SHP77 (cell line): ENCODE results near the gene IQCK.
A peak's percentile ranks its signal among the peaks of the same experiment; 100 is the strongest.

Source experiments
- DNase-seq, 2 experiments: peaks; one replicate each; lab custom pipeline; 2025; lab: John Stamatoyannopoulos, UW

IQCK gene

GRCh38 chr16:19717314-19717713, 757 bp upstream of the IQCK start:
- DNase-seq: no peak

GRCh38 chr16:19718624-19718965, 524 bp downstream of the IQCK start:
- DNase-seq: peak in 1 of 2 experiments; percentile 32

- DNase-seq: no peak
Measured at GRCh38 chr16:19722269-19722952, 4.3 kb downstream of the IQCK start.

- DNase-seq: no peak
Measured at GRCh38 chr16:19722981-19723380, 4.9 kb downstream of the IQCK start.

- no peak for DNase-seq
Measured at GRCh38 chr16:19728636-19728965, 10.5 kb downstream of the IQCK start.

GRCh38 chr16:19733551-19733950, 15.5 kb downstream of the IQCK start:
- DNase-seq: no peak

GRCh38 chr16:19735074-19735867, 17.2 kb downstream of the IQCK start:
- DNase-seq: no peak

- DNase-seq: no peak
Measured at GRCh38 chr16:19737306-19738038, 19.4 kb downstream of the IQCK start.

GRCh38 chr16:19741354-19741753, 23.3 kb downstream of the IQCK start:
- DNase-seq: no peak

- no peak for DNase-seq
Measured at GRCh38 chr16:19743816-19744159, 25.7 kb downstream of the IQCK start.

- DNase-seq: no peak
Measured at GRCh38 chr16:19744670-19745069, 26.6 kb downstream of the IQCK start.

GRCh38 chr16:19745286-19746010, 27.4 kb downstream of the IQCK start:
- DNase-seq: no peak

- no peak for DNase-seq
Measured at GRCh38 chr16:19746561-19746960, 28.5 kb downstream of the IQCK start.

- no peak for DNase-seq
Measured at GRCh38 chr16:19748389-19749168, 30.5 kb downstream of the IQCK start.

GRCh38 chr16:19749571-19750080, 31.6 kb downstream of the IQCK start:
- no peak for DNase-seq

- DNase-seq: no peak
Measured at GRCh38 chr16:19751478-19752385, 33.7 kb downstream of the IQCK start.

- DNase-seq: no peak
Measured at GRCh38 chr16:19753815-19754643, 36.0 kb downstream of the IQCK start.

GRCh38 chr16:19754644-19755036, 36.6 kb downstream of the IQCK start:
- no peak for DNase-seq

GRCh38 chr16:19755268-19755667, 37.2 kb downstream of the IQCK start:
- no peak for DNase-seq

GRCh38 chr16:19757026-19757425, 39.0 kb downstream of the IQCK start:
- no peak for DNase-seq
